DND-41 (cell line): ENCODE results near the gene PSD4.
A peak's percentile ranks its signal among the peaks of the same experiment; 100 is the strongest.

Experiments used
- ATAC-seq: fragments of 200-7000 bp; cut with Tn5 transposase; 3 replicates; pipeline ENCODE4 v1.9.1; 2021; ENCODE audit warnings: low read depth; ENCODE audit not compliant: insufficient read depth
- DNase-seq: peaks from one replicate; pipeline ENCODE4 v3.0.0-alpha.2; 2020
- H2AFZ ChIP-seq: 2 replicates; pipeline ENCODE4 v1.6.0; 2012; ENCODE audit warnings: low read depth, low read length
- H3K27ac ChIP-seq: 2 replicates; pipeline ENCODE4 v1.5.1; 2012; ENCODE audit warnings: low read length, inconsistent platforms
- H3K27me3 ChIP-seq: fragments of 200-600 bp; sonication (generic); 2 replicates; pipeline ENCODE4 v1.6.0; 2012; ENCODE audit warnings: low read length, mild to moderate bottlenecking, inconsistent platforms; ENCODE audit not compliant: insufficient read depth, poor library complexity
- H3K36me3 ChIP-seq: 2 replicates; pipeline ENCODE4 v1.5.1; 2012; ENCODE audit warnings: low read length, inconsistent platforms; ENCODE audit not compliant: insufficient read depth
- H3K4me1 ChIP-seq: 2 replicates; pipeline ENCODE4 v1.5.1; 2012; ENCODE audit warnings: mild to moderate bottlenecking, low read length; ENCODE audit not compliant: insufficient read depth
- H3K4me2 ChIP-seq: 2 replicates; pipeline ENCODE4 v1.6.0; 2012; ENCODE audit warnings: mild to moderate bottlenecking, moderate library complexity, low read length, inconsistent platforms; ENCODE audit not compliant: insufficient read depth
- H3K4me3 ChIP-seq, 2 experiments: fragments of 200-600 bp in 1 of 2; shearing (Covaris generic) in 1 of 2; 2 replicates each; pipeline ENCODE4 v1.5.1; 2012 to 2016; ENCODE audit warnings: inconsistent platforms in 2 of 2, low read length in 2 of 2, mild to moderate bottlenecking in 2 of 2, low read depth in 1 of 2, moderate library complexity in 1 of 2
- H3K79me2 ChIP-seq: 2 replicates; pipeline ENCODE4 v1.6.0; 2012; ENCODE audit warnings: low read length, inconsistent platforms; ENCODE audit not compliant: insufficient read depth
- H3K9ac ChIP-seq: 2 replicates; pipeline ENCODE4 v1.6.0; 2012; ENCODE audit warnings: low read depth, mild to moderate bottlenecking, inconsistent platforms, low read length, moderate library complexity
- H3K9me3 ChIP-seq: 2 replicates; pipeline ENCODE4 v1.5.1; 2012; ENCODE audit warnings: low read length, moderate library complexity, mild to moderate bottlenecking, inconsistent platforms; ENCODE audit not compliant: insufficient read depth, severe bottlenecking
- H4K20me1 ChIP-seq: 2 replicates; pipeline ENCODE4 v1.6.0; 2012; ENCODE audit warnings: low read length; ENCODE audit not compliant: insufficient read depth
- CTCF ChIP-seq: IDR thresholded peaks from 2 replicates; pipeline ENCODE4 v1.5.1; 2012; ENCODE audit warnings: borderline replicate concordance, low read length, moderate library complexity, mild to moderate bottlenecking; ENCODE audit not compliant: poor library complexity, severe bottlenecking; ENCODE audit errors: extremely low read depth
- EZH2 ChIP-seq: IDR thresholded peaks from 3 replicates; pipeline ENCODE4 v1.6.1; 2012; ENCODE audit warnings: borderline replicate concordance, low read depth, mild to moderate bottlenecking, moderate library complexity, low read length, inconsistent platforms; ENCODE audit not compliant: severe bottlenecking

Gene PSD4

GRCh38 chr2:113240150-113240914 is 66.6 kb downstream of the PSD4 start:
- peaks cover 14% of the 10 kb centered on the region for H3K4me1 ChIP-seq
- H3K9ac ChIP-seq = no peak overlapping the region
- H3K27ac ChIP-seq = no peak overlapping the region
- H3K4me3 ChIP-seq = no peak overlapping the region
- H4K20me1 ChIP-seq = peaks cover 23% of the 10 kb centered on the region
- H3K36me3 ChIP-seq = peaks cover 23% of the 10 kb centered on the region
- no peaks in the 10 kb centered on the region for H3K9me3 ChIP-seq
- no peak overlapping the region for H2AFZ ChIP-seq
- H3K79me2 ChIP-seq = peaks cover 19% of the 10 kb centered on the region
- DNase-seq (no peak), ATAC-seq (no peak)
- TF ChIP-seq EZH2 (no peak), CTCF (no peak)
- no peaks in the 10 kb centered on the region for H3K27me3 ChIP-seq
- H3K4me2 ChIP-seq = no peak overlapping the region

GRCh38 chr2:113240915-113241911 is 67.4 kb downstream of the PSD4 start:
- H3K79me2 ChIP-seq = peaks cover 15% of the 10 kb centered on the region
- no peak overlapping the region for H3K9ac ChIP-seq
- no peak for DNase-seq
- no peaks in the 10 kb centered on the region for H3K9me3 ChIP-seq
- H4K20me1 ChIP-seq = peaks cover 23% of the 10 kb centered on the region
- no peak overlapping the region for H3K27ac ChIP-seq
- ATAC-seq = peak; percentile 35; the same call in 2 of the 3 replicates
- H3K4me3 ChIP-seq = no peak overlapping the region
- no peaks in the 10 kb centered on the region for H3K27me3 ChIP-seq
- no peak overlapping the region for H2AFZ ChIP-seq
- peaks cover 14% of the 10 kb centered on the region for H3K4me1 ChIP-seq
- no peak overlapping the region for H3K4me2 ChIP-seq
- TF ChIP-seq CTCF (no peak), EZH2 (no peak)
- peaks cover 23% of the 10 kb centered on the region for H3K36me3 ChIP-seq

- DNase-seq = no peak
- no peak for TF ChIP-seq EZH2
- TF ChIP-seq CTCF = no peak
- H4K20me1 ChIP-seq = peaks cover 23% of the 10 kb centered on the region
- peaks cover 14% of the 10 kb centered on the region for H3K36me3 ChIP-seq
- no peaks in the 10 kb centered on the region for H3K27me3 ChIP-seq
- H3K4me3 ChIP-seq = no peak overlapping the region
- H3K9me3 ChIP-seq = no peaks in the 10 kb centered on the region
- H3K79me2 ChIP-seq = peaks cover 5% of the 10 kb centered on the region
- H3K9ac ChIP-seq = no peak overlapping the region
- peaks cover 4% of the 10 kb centered on the region; the same call in 1 of the 2 replicates for H3K4me1 ChIP-seq
- no peak overlapping the region for H3K27ac ChIP-seq
- ATAC-seq = peak; percentile 25; the same call in 2 of the 3 replicates
- H2AFZ ChIP-seq = no peak overlapping the region
- no peak overlapping the region for H3K4me2 ChIP-seq
These were observed 68.6 kb downstream of the PSD4 start for GRCh38 chr2:113242327-113242726.
